H1 (cell line): ENCODE measurements around the gene MRPL33. TPM values are rescaled to one million over a fixed set of nuclear protein-coding genes. Genes with fewer than 3 reads are reported as not detected.

Experiments
- CTCF ChIA-PET: fragments of 300-600 bp; sonication (Branson Sonifier 250); formaldehyde crosslinking; loops from one replicate; lab custom pipeline; 2021; ENCODE audit not compliant: partially characterized antibody; lab: Charles Lee
- POLR2A ChIA-PET: fragments of 300-600 bp; sonication (Branson Sonifier 250); formaldehyde crosslinking; loops from one replicate; lab custom pipeline; 2021; ENCODE audit warnings: inconsistent platforms; ENCODE audit not compliant: partially characterized antibody; lab: Charles Lee
- DNase-seq, 2 experiments: peaks; one replicate each; pipeline versions ENCODE4 v3.0.0 to v3.0.0-alpha.2; 2010 to 2022; ENCODE audit warnings: low spot score in 2 of 2, low read depth in 1 of 2, mixed read lengths in 1 of 2
- FAIRE-seq: peaks from 2 replicates; lab custom pipeline; 2011; peaks lifted over from hg19 to GRCh38; lab: Jason Lieb, UNC
- H2AFZ ChIP-seq: 2 replicates; pipeline ENCODE4 v1.8.1; 2012; ENCODE audit warnings: low read length, inconsistent platforms
- H2AK5ac ChIP-seq: 2 replicates; pipeline ENCODE4 v1.6.1; 2013; ENCODE audit warnings: low read depth, low read length
- H2BK120ac ChIP-seq: replicated peaks from 2 replicates; pipeline ENCODE3; 2013; ENCODE audit warnings: low read depth, low read length, inconsistent platforms
- H2BK12ac ChIP-seq: 2 replicates; pipeline ENCODE4 v1.6.1; 2013; ENCODE audit warnings: low read depth, low read length
- H2BK15ac ChIP-seq: 2 replicates; pipeline ENCODE4 v1.6.1; 2013; ENCODE audit warnings: low read length
- H2BK20ac ChIP-seq: 2 replicates; pipeline ENCODE4 v1.6.1; 2013; ENCODE audit warnings: low read length
- H2BK5ac ChIP-seq: 2 replicates; pipeline ENCODE4 v1.6.1; 2013; ENCODE audit warnings: low read depth, low read length
- H3K14ac ChIP-seq: 2 replicates; pipeline ENCODE4 v1.6.1; 2013; ENCODE audit warnings: inconsistent platforms; ENCODE audit not compliant: insufficient read length
- H3K18ac ChIP-seq: 2 replicates; pipeline ENCODE4 v1.6.1; 2013; ENCODE audit warnings: low read length; ENCODE audit errors: extremely low read depth
- H3K23ac ChIP-seq: 2 replicates; pipeline ENCODE4 v1.6.1; 2013; ENCODE audit warnings: inconsistent platforms; ENCODE audit not compliant: insufficient read length
- H3K23me2 ChIP-seq: 2 replicates; pipeline ENCODE4 v1.6.1; 2013; ENCODE audit warnings: low read depth, low read length
- H3K27ac ChIP-seq: 2 replicates; pipeline ENCODE4 v1.6.1; 2011; ENCODE audit warnings: low read depth, low read length, inconsistent platforms
- H3K27me3 ChIP-seq, 4 experiments: replicated peaks in 1 of 4; 1 replicate in 1 of 4; 2 replicates in 3 of 4; pipeline versions ENCODE4 v1.6.1 to v1.8.1; 2011 to 2013; ENCODE audit warnings: low read length in 3 of 4, mild to moderate bottlenecking in 3 of 4, inconsistent platforms in 2 of 4, mixed read lengths in 2 of 4, moderate library complexity in 1 of 4; ENCODE audit not compliant: control insufficient read depth in 3 of 4, insufficient read depth in 3 of 4; ENCODE audit errors: extremely low read depth in 1 of 4
- H3K36me3 ChIP-seq, 4 experiments: 2 replicates each; pipeline versions ENCODE4 v1.6.1 to v1.8.1; 2011 to 2013; ENCODE audit warnings: mild to moderate bottlenecking in 4 of 4, low read length in 3 of 4, moderate library complexity in 2 of 4, control low read depth in 1 of 4, inconsistent platforms in 1 of 4; ENCODE audit not compliant: insufficient read depth in 4 of 4, control insufficient read depth in 2 of 4
- H3K4ac ChIP-seq: replicated peaks from 2 replicates; pipeline ENCODE3; 2013; ENCODE audit warnings: low read length, low read depth, mixed read lengths, inconsistent platforms; ENCODE audit not compliant: insufficient read length
- H3K4me1 ChIP-seq, 4 experiments: replicated peaks in 1 of 4; 1 replicate in 1 of 4; 2 replicates in 3 of 4; pipeline versions ENCODE4 v1.6.1 to v1.8.1; 2011 to 2013; ENCODE audit warnings: low read length in 3 of 4, inconsistent platforms in 2 of 4, mixed read lengths in 1 of 4; ENCODE audit not compliant: insufficient read depth in 4 of 4, control insufficient read depth in 3 of 4
- H3K4me2 ChIP-seq, 2 experiments: 2 replicates each; pipeline versions ENCODE4 v1.6.1 to v1.8.1; 2011 to 2013; ENCODE audit warnings: low read depth in 2 of 2, low read length in 2 of 2, control low read depth in 1 of 2, inconsistent platforms in 1 of 2, mild to moderate bottlenecking in 1 of 2; ENCODE audit not compliant: insufficient read depth in 1 of 2
- H3K4me3 ChIP-seq, 4 experiments: fragments of 200-600, 300-600 bp in 1 of 4; sonication (generic), shearing (Covaris generic), sonication (Bioruptor Twin) in 1 of 4; 2 replicates each; pipeline versions ENCODE4 v1.5.1 to v1.8.1; 2011 to 2016; ENCODE audit warnings: low read length in 4 of 4, low read depth in 3 of 4, control low read depth in 2 of 4, inconsistent platforms in 2 of 4, mild to moderate bottlenecking in 2 of 4, mixed read lengths in 1 of 4, moderate library complexity in 1 of 4; ENCODE audit not compliant: insufficient read depth in 2 of 4; ENCODE audit errors: extremely low read depth in 1 of 4
- H3K56ac ChIP-seq: replicated peaks from 2 replicates; pipeline ENCODE3; 2013; ENCODE audit warnings: low read depth, mild to moderate bottlenecking, mixed read lengths, low read length, inconsistent platforms; ENCODE audit not compliant: insufficient read length
- H3K79me1 ChIP-seq: 2 replicates; pipeline ENCODE4 v1.6.1; 2013; ENCODE audit warnings: low read depth, low read length, control low read depth
- H3K79me2 ChIP-seq, 2 experiments: 2 replicates each; pipeline versions ENCODE4 v1.6.1 to v1.8.1; 2012 to 2013; ENCODE audit warnings: low read length in 2 of 2, mild to moderate bottlenecking in 2 of 2, inconsistent platforms in 1 of 2; ENCODE audit not compliant: insufficient read depth in 2 of 2, control insufficient read depth in 1 of 2
- H3K9ac ChIP-seq, 4 experiments: replicated peaks in 1 of 4; 1 replicate in 1 of 4; 2 replicates in 3 of 4; pipeline versions ENCODE4 v1.6.1 to v1.8.1; 2011 to 2013; ENCODE audit warnings: low read depth in 3 of 4, low read length in 3 of 4, control low read depth in 2 of 4, mild to moderate bottlenecking in 2 of 4, moderate library complexity in 2 of 4, inconsistent platforms in 1 of 4; ENCODE audit errors: extremely low read depth in 1 of 4
- H3K9me3 ChIP-seq, 2 experiments: 2 replicates each; pipeline versions ENCODE4 v1.6.1 to v1.8.1; 2012 to 2013; ENCODE audit warnings: mild to moderate bottlenecking in 2 of 2, moderate library complexity in 2 of 2, control low read depth in 1 of 2, inconsistent platforms in 1 of 2, low read depth in 1 of 2, low read length in 1 of 2, mixed read lengths in 1 of 2; ENCODE audit not compliant: insufficient read depth in 2 of 2
- H4K20me1 ChIP-seq, 2 experiments: replicated peaks in 1 of 2; 2 replicates each; pipeline versions ENCODE3 to v1.8.1; 2011 to 2013; ENCODE audit warnings: inconsistent platforms in 2 of 2, low read length in 2 of 2, mild to moderate bottlenecking in 1 of 2; ENCODE audit not compliant: insufficient read depth in 2 of 2, control insufficient read depth in 1 of 2
- H4K5ac ChIP-seq: 2 replicates; pipeline ENCODE4 v1.6.1; 2013; ENCODE audit warnings: low read length, low read depth, mixed read lengths, inconsistent platforms; ENCODE audit not compliant: insufficient read length
- H4K8ac ChIP-seq: 2 replicates; pipeline ENCODE4 v1.8.0; 2013; ENCODE audit warnings: mild to moderate bottlenecking, moderate library complexity, low read length, inconsistent platforms; ENCODE audit not compliant: insufficient read depth; ENCODE audit errors: extremely low read depth
- H4K91ac ChIP-seq: replicated peaks from 2 replicates; pipeline ENCODE3; 2013; ENCODE audit warnings: low read length, mixed read lengths, inconsistent platforms; ENCODE audit not compliant: insufficient read length
- CEBPB ChIP-seq: IDR thresholded peaks from 2 replicates; pipeline ENCODE4 v1.6.1; 2012; ENCODE audit warnings: low read depth, low read length
- CHD1 ChIP-seq: IDR thresholded peaks from 2 replicates; pipeline ENCODE4 v1.6.1; 2012; ENCODE audit warnings: low read depth, low read length, improper control_type of control experiment
- CHD2 ChIP-seq: IDR thresholded peaks from 2 replicates; pipeline ENCODE4 v1.6.1; 2012; ENCODE audit warnings: low read length, improper control_type of control experiment
- EGR1 ChIP-seq: IDR thresholded peaks from 2 replicates; pipeline ENCODE4 v1.6.1; 2011; ENCODE audit warnings: low read depth, low read length, borderline replicate concordance
- EP300 ChIP-seq, 2 experiments: IDR thresholded peaks; 1 replicate in 1 of 2; 2 replicates in 1 of 2; pipeline ENCODE4 v1.6.1; 2011 to 2012; ENCODE audit warnings: low read depth in 2 of 2, low read length in 2 of 2, mild to moderate bottlenecking in 2 of 2, borderline replicate concordance in 1 of 2, inconsistent platforms in 1 of 2, moderate library complexity in 1 of 2
- KDM5A ChIP-seq: fragments of 200-600 bp; IDR thresholded peaks from 2 replicates; pipeline ENCODE4 v1.7.1; 2012; ENCODE audit warnings: mild to moderate bottlenecking, low read length, inconsistent platforms, mixed read lengths
- MAFK ChIP-seq: IDR thresholded peaks from 2 replicates; pipeline ENCODE4 v1.6.1; 2012; ENCODE audit warnings: low read depth, mild to moderate bottlenecking, improper control_type of control experiment, low read length
- POU5F1 ChIP-seq: IDR thresholded peaks from 2 replicates; pipeline ENCODE4 v1.6.1; 2011; ENCODE audit warnings: low read depth, mild to moderate bottlenecking, low read length, moderate library complexity
- SAP30 ChIP-seq: fragments of 300-600 bp; sonication (generic); IDR thresholded peaks from 2 replicates; pipeline ENCODE4 v1.7.1; 2012; ENCODE audit warnings: low read length, moderate library complexity, mild to moderate bottlenecking, inconsistent platforms; ENCODE audit not compliant: insufficient read depth, insufficient replicate concordance
- SUZ12 ChIP-seq: fragments of 200-600 bp; sonication (generic); IDR thresholded peaks from 2 replicates; pipeline ENCODE4 v1.6.1; 2012; ENCODE audit warnings: mild to moderate bottlenecking, inconsistent platforms, low read length, moderate library complexity, mixed read lengths
- TCF12 ChIP-seq: IDR thresholded peaks from 2 replicates; pipeline ENCODE4 v1.6.1; 2011; ENCODE audit warnings: low read depth, mild to moderate bottlenecking, low read length
- YY1 ChIP-seq: IDR thresholded peaks from 2 replicates; pipeline ENCODE4 v1.6.1; 2011; ENCODE audit warnings: low read depth, mild to moderate bottlenecking, low read length
- WGBS, 2 experiments: shearing (Covaris generic) in 1 of 2; methylation state at CpG; one replicate each; pipeline versions ENCODE4 v1.1.6 to v1.1.7; 2013 to 2015; ENCODE audit warnings: low lambda C conversion rate in 2 of 2, mixed read lengths in 2 of 2, inconsistent platforms in 1 of 2, low coverage in 1 of 2, missing lambda C conversion rate in 1 of 2; ENCODE audit not compliant: insufficient replicate concordance in 2 of 2, insufficient coverage in 1 of 2, insufficient read length in 1 of 2; ENCODE audit errors: extremely low coverage in 1 of 2, missing lambda C conversion rate in 1 of 2; 5-methylcytosine and 5-hydroxymethylcytosine counted together
- polyA plus RNA-seq, 7 experiments: library from polyadenylated mRNA; depleted of rRNA in 3 of 7; stranded (reverse) in 5 of 7; unstranded in 2 of 7; fragments of >200 nt in 5 of 7; fragments of 200-250 nt in 2 of 7; gene quantifications; 1 replicate in 5 of 7; 2 replicates in 1 of 7; 4 replicates in 1 of 7; pipeline versions ENCODE4 v1.2.1 to v1.2.3, GENCODE V29; 2011 to 2013; ENCODE audit warnings: missing spikeins in 2 of 7, mixed read lengths in 2 of 7
- total RNA-seq: library from RNA; stranded (reverse); fragmentation: NEBNext Ultra II Directional; extraction: Animal tissue kit (Norgen Biotek cat#: 25700); gene quantifications from 2 replicates; pipeline ENCODE4 v1.2.1, GENCODE V29; 2021

The MRPL33 gene
- total and polyA plus RNA-seq, 2 of the 8 experiments (the other 6 are each of a cell fraction or from before 2014, with no cell fraction given), result 24.3 to 62.9 TPM

DNA sequence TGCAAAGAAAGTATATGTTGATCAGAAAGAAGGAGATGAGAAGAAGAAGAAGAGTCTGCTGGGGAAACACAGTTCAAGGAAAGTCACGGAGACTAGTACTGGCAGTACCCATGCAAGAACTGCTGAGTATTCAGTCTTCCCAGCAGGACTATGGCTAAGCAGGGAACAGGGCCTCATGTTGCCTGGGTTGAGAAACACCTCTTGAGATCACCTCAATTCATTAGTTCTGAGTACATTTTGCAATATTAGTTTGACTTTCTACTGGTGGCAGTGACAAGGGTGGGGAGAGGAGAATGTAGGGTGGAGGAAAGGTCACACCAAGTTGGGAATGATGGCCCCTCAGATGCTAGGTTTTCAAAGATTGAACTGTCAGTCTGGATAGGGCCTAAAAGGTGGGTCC is 50.5 kb downstream of the MRPL33 start:
- Histone ChIP-seq H4K91ac (no peak overlapping the region), H3K79me1 (no peaks in the 10 kb centered on the region), H3K79me2 (no peaks in the 10 kb centered on the region), H2BK120ac (no peak overlapping the region), H3K18ac (no peak overlapping the region), H3K27ac (no peak overlapping the region), H3K14ac (no peak overlapping the region), H2BK5ac (no peak overlapping the region), H2BK20ac (no peak overlapping the region), H2AFZ (no peak overlapping the region), H2AK5ac (no peak overlapping the region), H3K9ac (no peak overlapping the region), H3K23me2 (no peaks in the 10 kb centered on the region), H3K4me1 (no peaks in the 10 kb centered on the region), H3K4ac (no peak overlapping the region), H4K5ac (no peak overlapping the region), H3K9me3 (peaks cover 2 to 8% of the 10 kb centered on the region in 2 experiments; a peak in 1 of 4 replicates), H3K36me3 (no peaks in the 10 kb centered on the region), H4K20me1 (no peaks in the 10 kb centered on the region), H2BK12ac (no peak overlapping the region), H4K8ac (no peak overlapping the region), H3K4me3 (no peak overlapping the region), H3K4me2 (no peak overlapping the region), H3K23ac (no peak overlapping the region), H3K56ac (no peak overlapping the region), H3K27me3 (no peaks in the 10 kb centered on the region), H2BK15ac (no peak overlapping the region)
- 90% methylated on average over 1 of the region's 1 CpG; no CpG with 5 or more reads in 1 of the 2 experiments for WGBS, 2 experiments
- CTCF ChIA-PET, result no interaction called here
- FAIRE-seq, result no peak
- POLR2A ChIA-PET, result no interaction called here
- TF ChIP-seq EGR1 (no peak), YY1 (no peak), MAFK (no peak), POU5F1 (no peak), CEBPB (no peak), EP300 (IDR thresholded peaks at IDR 0.05; ENCODE audit: borderline replicate concordance in 1 of 2, low read depth in 2 of 2, low read length in 2 of 2) (no peak), SUZ12 (no peak), SAP30 (no peak), CHD2 (no peak), KDM5A (no peak), CHD1 (no peak), TCF12 (no peak)
- DNase-seq, result no peak
